D721Med (cell line): ENCODE measurements around the gene NUDT9.
"Not testable (repeated sequence)": the region's sequence is repeated elsewhere in the genome, so short reads cannot be mapped to it uniquely, and the experiment has no call there.

Source experiments
- DNase-seq: peaks from one replicate; pipeline ENCODE4 v3.0.0; 2011; ENCODE audit warnings: low spot score; ENCODE audit not compliant: insufficient read length
- FAIRE-seq: peaks from 2 replicates; lab custom pipeline; 2011; peaks lifted over from hg19 to GRCh38; lab: Jason Lieb, UNC
- TF ChIP-seq, protein P1 (sequence below): IDR thresholded peaks from 2 replicates; pipeline ENCODE4 v1.5.1; 2012; ENCODE audit warnings: mild to moderate bottlenecking, control low read depth; ENCODE audit not compliant: insufficient read depth; ENCODE audit errors: missing control alignments

The NUDT9 gene

DNA sequence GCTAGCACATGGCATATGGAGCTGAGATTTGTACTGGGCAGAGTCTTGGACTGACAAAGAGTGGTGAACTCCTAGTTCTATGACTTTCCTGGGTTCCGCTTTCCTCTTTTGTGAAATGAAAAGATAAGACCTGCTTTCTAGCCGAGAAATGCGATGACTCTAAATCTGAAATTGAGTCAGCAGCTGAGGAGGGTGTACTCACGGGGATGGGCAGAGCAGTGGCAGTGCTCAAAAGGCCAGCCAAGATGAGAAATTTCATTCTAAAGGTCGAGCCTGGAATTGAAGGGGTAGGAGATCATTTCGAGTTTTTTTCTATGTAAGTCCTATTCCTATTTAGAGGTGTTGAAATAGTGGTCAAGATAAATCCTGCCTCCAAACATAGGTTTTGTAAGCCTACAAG is 47.0 kb downstream of the NUDT9 start:
- no peak for FAIRE-seq
- no peak for DNase-seq
- TF ChIP-seq, protein P1, sequence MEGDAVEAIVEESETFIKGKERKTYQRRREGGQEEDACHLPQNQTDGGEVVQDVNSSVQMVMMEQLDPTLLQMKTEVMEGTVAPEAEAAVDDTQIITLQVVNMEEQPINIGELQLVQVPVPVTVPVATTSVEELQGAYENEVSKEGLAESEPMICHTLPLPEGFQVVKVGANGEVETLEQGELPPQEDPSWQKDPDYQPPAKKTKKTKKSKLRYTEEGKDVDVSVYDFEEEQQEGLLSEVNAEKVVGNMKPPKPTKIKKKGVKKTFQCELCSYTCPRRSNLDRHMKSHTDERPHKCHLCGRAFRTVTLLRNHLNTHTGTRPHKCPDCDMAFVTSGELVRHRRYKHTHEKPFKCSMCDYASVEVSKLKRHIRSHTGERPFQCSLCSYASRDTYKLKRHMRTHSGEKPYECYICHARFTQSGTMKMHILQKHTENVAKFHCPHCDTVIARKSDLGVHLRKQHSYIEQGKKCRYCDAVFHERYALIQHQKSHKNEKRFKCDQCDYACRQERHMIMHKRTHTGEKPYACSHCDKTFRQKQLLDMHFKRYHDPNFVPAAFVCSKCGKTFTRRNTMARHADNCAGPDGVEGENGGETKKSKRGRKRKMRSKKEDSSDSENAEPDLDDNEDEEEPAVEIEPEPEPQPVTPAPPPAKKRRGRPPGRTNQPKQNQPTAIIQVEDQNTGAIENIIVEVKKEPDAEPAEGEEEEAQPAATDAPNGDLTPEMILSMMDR, result no peak

DNA sequence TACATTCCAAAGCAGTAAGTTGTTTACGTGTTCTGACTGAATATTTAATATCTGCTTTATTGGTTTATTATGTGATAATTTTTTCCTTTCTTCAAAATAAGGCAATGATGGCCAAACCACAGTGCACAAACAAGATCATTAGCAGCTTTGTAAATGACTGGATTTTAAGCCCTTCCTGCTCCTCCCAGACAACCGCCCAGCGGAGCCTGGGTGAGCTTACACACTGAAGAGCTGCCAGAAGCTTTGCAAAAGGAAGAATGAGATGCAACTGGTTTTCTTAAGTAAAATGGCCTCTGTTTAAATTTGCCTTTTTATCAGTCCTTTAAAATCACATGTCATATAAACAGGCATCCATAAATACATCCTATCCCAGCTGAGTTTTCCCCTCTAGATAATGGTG is 54.6 kb downstream of the NUDT9 start:
- TF ChIP-seq, protein P1, result no peak
- FAIRE-seq, result no peak
- DNase-seq, result no peak

DNA sequence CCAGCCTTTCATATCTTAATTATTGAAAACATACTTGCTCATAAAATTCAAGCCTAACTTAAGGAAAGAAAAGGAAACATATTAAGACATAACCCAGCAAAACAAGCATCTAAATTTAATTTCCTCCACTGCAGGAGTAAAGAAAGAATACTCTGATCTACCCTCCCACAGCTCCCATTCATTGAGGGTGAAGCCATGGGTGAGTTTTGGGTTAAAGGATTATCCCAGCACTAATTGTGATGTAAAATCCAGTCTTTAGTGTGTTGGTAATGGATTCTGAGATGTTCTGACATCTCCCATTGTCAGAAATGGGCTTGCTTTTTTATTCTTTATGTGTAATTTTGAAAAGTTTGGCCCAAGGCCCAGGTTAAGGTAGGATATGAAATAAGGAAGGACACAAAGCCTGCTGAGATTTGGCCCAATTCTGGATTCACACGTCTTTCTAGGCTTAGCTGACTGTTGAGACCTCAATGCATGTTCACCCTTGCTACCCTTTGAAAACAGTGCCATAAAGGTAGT is 56.4 kb downstream of the NUDT9 start:
- FAIRE-seq, result no peak
- TF ChIP-seq, protein P1, result no peak
- DNase-seq, result no peak

DNA sequence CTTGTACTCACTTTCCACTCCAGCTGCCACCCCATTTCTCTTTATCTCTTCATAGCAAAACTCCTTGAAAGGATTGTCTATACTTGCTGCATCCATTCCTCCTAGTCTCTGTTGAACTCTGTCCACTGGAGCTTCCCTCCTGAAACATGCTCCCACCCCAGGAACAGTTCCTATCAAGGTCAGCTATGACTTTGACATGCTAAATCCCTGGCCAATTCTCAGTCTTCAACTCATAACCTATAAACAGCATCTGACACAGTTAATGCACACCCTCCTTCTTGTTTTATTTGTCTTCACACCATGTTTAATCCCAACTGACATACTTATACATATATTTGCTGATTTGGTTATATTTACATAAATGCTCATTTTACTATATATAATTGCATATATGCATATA is 59.0 kb downstream of the NUDT9 start:
- DNase-seq, result no peak
- FAIRE-seq, result no peak
- TF ChIP-seq, protein P1, result no peak

GRCh38 chr4:87483247-87483646 is 60.9 kb downstream of the NUDT9 start:
- DNase-seq, FAIRE-seq: not testable (repeated sequence)

- FAIRE-seq, DNase-seq: not testable (repeated sequence)
Observed at GRCh38 chr4:87488666-87489065, 66.3 kb downstream of the NUDT9 start.

DNA sequence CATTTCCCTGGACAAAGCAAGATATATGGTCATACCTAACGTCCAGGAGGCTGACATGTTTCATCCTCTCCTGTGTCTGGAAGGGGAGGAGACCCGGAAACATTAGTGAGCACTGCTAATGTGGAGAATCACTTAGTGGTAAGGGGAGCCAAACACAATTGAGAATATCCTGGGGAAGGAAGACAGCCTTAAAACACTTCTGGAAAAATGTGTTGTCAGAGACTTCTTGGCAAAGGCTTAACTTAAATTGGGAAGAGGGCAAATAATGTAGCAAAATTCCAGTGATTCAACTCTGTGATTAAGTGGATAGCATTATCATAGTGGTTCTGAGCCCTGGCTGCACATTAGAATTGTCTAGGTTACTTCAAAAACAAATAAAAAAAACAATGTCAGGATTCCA is 67.3 kb downstream of the NUDT9 start:
- TF ChIP-seq, protein P1, result no peak
- FAIRE-seq, result no peak

DNA sequence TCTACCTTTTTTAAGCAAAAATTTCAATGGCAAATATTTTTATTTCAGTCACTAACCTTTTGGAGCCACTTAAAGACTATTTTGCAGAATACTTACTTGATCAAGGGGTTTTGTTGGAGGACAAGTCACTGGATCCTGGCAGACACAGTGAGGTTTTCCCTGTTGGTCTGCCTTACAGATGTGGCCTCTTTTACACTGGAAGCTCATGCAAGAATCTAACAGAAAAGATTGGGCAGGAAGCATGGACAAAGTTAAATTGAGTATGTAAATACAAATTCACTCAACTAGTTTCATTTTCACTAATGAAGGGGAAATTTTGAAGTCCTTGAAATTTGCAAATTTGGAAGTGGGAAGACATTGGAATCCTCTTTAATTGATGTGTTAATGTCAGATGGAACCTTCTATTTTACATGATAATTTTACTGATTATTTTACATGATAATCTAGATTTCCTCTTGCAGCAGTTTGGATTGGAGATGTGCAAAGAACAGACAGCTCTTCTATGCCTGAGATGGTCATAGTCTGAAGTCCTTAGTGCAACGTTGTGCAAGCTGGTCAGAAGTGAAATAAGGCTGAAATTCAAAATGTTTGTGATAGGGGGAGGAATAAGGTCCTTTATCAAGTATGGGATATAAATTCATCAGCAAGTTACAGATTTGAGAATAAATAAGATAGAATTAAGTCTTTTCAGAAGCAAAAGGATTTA is 68.4 kb downstream of the NUDT9 start:
- FAIRE-seq (no peak), DNase-seq (no peak)
- TF ChIP-seq, protein P1, result no peak

More for the DNA sequence above, 67.3 kb downstream of the NUDT9 start:
- DNase-seq, result no peak
